ENCODE results near the gene ZBTB43.
"Not testable (repeated sequence)": the region's sequence is repeated elsewhere in the genome, so short reads cannot be mapped to it uniquely, and the experiment has no call there.

Gene ZBTB43

DNA sequence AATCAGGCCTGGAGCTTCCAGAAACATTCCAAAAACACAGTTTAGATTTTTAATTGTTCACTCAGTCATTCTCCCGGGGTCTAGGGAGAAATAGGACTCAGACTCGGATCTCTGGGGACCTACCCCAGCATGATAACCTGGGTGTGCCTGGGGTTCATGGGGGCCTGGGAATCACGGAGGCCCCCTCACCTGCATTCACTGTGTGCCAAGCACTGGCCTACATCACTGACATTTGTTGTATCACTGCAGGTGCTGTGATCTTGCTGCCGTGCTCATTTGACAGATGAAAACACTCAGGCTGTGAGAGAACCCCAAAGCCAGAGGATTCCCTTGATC is 22.8 kb upstream of the ZBTB43 start:
- no peak overlapping the region for H3K4me3 ChIP-seq (ENCODE audit: low read depth, low read length)
- TF ChIP-seq CTCF (IDR thresholded peaks at IDR 0.05; ENCODE audit: low read depth, low read length): no peak

- no peak for TF ChIP-seq CTCF (IDR thresholded peaks at IDR 0.05; ENCODE audit: low read depth, low read length)
- H3K4me3 ChIP-seq (ENCODE audit: low read depth, low read length): no peak overlapping the region
Measured at GRCh38 chr9:126783949-126784348, 20.9 kb upstream of the ZBTB43 start.

DNA sequence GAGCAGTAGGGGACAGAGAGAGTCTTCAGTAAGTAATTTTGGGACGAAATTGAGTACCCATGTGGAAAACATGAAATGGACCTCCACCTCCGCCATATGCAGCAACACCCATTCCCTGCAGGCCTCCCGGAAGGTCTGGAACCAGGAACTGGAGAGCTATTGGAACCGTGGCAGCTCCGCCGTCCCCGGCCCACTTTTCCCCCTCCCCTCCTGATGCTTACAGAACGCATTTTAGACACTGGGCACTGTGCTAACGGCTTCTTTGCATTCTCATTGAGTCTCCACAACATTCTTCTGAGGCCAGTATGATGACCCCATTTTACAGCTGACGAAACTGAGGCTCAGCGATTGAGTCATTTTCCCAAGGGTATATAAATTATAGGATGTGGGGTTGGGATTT is 20.4 kb upstream of the ZBTB43 start:
- no peak overlapping the region for H3K4me3 ChIP-seq (ENCODE audit: low read depth, low read length)
- no peak for TF ChIP-seq CTCF (IDR thresholded peaks at IDR 0.05; ENCODE audit: low read depth, low read length)

GRCh38 chr9:126784841-126785240 is 20.0 kb upstream of the ZBTB43 start:
- H3K4me3 ChIP-seq (ENCODE audit: low read depth, low read length): not testable (repeated sequence)

GRCh38 chr9:126788046-126788445 is 16.8 kb upstream of the ZBTB43 start:
- no peak for TF ChIP-seq CTCF (IDR thresholded peaks at IDR 0.05; ENCODE audit: low read depth, low read length)
- no peak overlapping the region for H3K4me3 ChIP-seq (ENCODE audit: low read depth, low read length)

DNA sequence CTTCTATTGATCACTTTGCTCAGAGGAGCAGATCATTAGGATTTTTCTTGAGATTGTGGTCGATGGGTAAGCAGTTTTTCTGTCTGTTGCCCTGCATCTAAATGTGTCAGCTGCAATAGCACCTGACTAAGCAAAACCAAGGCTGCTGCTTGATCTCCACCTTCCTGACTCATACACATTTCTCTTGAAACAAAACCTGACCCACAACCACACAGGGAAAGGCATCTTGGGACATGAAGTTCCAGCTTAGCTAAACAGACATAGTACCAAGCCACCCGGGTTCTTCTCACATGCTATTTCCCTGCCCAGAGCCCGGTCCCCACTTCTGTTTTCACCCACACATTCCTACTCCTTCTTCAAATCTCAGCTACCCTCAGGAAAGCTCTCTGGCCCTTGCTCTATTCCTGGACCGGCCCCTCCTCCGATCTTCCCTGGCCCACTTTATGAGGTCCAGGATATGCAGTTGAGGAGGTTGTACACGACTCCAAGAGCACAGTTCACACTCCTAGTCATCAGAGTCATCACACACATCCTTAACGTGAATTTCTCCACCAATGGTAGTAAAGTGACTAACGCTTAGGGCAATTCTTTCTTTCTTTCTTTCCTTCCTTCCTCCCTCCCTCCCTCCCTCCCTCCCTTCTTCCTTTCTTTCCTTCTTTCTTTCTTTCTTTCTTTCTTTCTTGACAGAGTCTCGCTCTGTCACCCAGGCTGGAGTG is 16.0 kb upstream of the ZBTB43 start:
- no peak overlapping the region for H3K4me3 ChIP-seq (ENCODE audit: low read depth, low read length)
- no peak for TF ChIP-seq CTCF (IDR thresholded peaks at IDR 0.05; ENCODE audit: low read depth, low read length)

- TF ChIP-seq CTCF (IDR thresholded peaks at IDR 0.05; ENCODE audit: low read depth, low read length): no peak
- no peak overlapping the region for H3K4me3 ChIP-seq (ENCODE audit: low read depth, low read length)
Measured at GRCh38 chr9:126790561-126790960, 14.3 kb upstream of the ZBTB43 start.

Measured in WI38 (cell line).